ENCODE results near the gene CFH. TPM values are rescaled to one million over a fixed set of nuclear protein-coding genes. Genes with fewer than 3 reads are reported as not detected.
A peak's percentile ranks its signal among the peaks of the same experiment; 100 is the strongest.
"Not testable (repeated sequence)": the region's sequence is repeated elsewhere in the genome, so short reads cannot be mapped to it uniquely, and the experiment has no call there.

The CFH gene
- total RNA-seq, 1 experiment from 2014 or later, result 2.9 TPM

GRCh38 chr1:196667131-196667530, 15.3 kb downstream of the CFH start:
- DNase-seq (ENCODE audit: low read depth), result no peak

- no peak for DNase-seq (ENCODE audit: low read depth)
Measured at GRCh38 chr1:196669051-196669450, 17.2 kb downstream of the CFH start.

- DNase-seq (ENCODE audit: low read depth), result no peak
Measured at GRCh38 chr1:196669693-196670092, 17.9 kb downstream of the CFH start.

GRCh38 chr1:196674908-196675307, 23.1 kb downstream of the CFH start:
- no peak for DNase-seq (ENCODE audit: low read depth)

DNA sequence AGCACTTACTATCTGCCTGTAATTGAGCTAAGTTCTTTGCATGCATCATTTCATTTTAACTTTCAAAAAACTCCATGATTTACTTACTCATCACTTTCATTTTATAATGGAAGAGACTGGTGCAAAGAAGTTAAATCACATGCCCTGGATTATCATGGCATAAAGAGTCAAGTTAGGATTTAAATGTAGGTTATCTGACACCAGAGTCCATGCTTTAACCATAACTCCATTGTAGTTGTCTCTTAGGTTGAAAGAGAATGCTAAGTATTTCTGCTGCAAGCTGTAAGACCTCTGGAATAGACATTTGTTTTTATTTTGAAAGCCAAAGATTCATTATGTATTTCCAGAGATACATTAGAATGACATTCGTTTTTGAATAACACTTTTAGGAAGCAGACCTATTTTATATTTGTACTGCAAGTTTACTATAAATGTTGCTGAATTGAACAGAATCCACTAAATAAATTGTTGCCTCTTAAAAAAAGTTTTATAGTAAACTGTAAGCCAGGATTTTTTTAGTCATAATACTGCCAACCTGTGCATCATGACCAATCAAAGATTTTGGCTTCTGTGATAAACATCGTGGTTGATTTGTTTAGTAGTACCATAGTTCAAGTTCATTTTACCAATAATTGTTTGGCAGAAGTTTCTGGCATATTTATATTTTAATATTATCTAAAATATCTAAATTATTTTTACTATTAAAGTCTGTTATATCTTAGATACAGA, 26.1 kb downstream of the CFH start:
- no peak for DNase-seq (ENCODE audit: low read depth)

- DNase-seq (ENCODE audit: low read depth), result peak; percentile 39
Measured at GRCh38 chr1:196678510-196678884, 26.7 kb downstream of the CFH start.

DNA sequence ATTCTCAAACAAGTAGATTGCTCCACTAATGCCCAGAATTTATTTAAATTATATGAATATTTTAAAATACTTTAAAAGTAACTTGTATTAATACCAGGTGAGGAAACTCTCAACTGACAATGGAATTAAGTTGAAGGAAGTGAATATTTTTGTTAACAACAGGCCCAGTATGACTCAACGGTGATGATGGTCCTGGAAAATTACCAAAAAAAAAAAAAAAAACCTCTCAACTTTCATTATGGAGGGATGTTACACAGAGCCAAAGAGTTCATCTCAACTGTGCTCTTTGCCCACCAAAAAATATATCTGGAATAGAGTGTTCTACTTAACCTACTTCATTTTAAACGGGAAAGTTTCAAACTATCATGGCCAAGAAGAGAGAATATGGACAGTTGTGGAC, 28.3 kb downstream of the CFH start:
- peak; percentile 49 for DNase-seq (ENCODE audit: low read depth)

DNA sequence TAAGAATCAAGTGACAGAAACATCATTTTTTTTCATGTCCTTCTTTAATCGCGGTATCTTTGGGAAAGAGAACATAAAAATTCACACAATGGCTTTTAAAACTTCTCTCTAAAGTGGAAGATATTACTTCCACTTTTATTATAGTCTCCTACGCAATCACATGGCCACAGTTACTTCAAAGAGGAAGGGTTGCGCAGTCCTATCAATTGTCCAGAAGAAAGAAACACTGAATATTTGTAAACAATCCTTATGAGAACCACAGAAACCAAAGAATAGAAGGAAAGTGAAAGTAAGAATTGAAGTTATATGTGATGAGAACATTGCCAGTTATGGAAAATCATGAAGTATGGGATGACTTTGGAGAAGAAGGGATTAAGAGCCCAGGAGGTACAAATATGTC, 32.6 kb downstream of the CFH start:
- no peak for DNase-seq (ENCODE audit: low read depth)

- DNase-seq (ENCODE audit: low read depth), result no peak
Measured at GRCh38 chr1:196685506-196685905, 33.7 kb downstream of the CFH start.

DNA sequence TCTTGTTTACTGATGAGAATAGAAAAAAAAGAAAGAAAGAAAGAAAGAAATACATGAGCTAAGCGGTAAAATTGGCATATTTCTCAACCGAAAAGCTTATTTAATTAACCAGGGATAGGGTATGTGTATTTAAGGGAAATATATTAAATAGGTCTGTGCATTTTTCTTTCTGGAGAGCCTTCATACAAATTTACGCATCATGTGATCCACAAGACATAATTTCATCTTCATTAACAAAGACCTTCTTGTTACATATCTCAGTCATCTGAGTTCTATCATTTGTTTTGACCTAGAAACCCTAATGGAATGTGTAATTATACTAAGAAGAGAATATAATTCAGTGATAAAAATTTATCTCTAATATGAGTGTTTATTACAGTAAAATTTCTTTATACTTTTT, 37.2 kb downstream of the CFH start:
- no peak for DNase-seq (ENCODE audit: low read depth)

DNA sequence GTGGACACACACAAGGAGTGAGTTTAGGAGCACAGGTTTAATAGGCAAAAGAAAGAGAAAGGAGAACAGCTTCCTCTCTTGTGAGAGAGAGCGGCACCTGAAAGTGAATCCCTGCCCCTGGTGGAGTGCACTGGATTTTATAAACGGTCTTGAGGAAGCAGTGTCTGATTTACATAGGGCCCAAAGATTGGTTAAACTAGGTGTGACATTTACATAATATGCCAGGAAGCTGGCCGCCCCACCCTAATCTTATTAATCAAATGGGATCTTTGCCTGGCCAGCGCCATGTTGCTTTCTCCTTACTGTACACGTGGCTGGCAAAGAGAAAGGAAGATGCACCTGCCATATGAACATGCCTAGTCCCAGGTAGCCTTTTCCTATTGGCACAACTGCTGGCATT, 38.7 kb downstream of the CFH start:
- DNase-seq (ENCODE audit: low read depth), result peak; percentile 37

- no peak for DNase-seq (ENCODE audit: low read depth)
Measured at GRCh38 chr1:196698993-196699392, 47.1 kb downstream of the CFH start.

DNA sequence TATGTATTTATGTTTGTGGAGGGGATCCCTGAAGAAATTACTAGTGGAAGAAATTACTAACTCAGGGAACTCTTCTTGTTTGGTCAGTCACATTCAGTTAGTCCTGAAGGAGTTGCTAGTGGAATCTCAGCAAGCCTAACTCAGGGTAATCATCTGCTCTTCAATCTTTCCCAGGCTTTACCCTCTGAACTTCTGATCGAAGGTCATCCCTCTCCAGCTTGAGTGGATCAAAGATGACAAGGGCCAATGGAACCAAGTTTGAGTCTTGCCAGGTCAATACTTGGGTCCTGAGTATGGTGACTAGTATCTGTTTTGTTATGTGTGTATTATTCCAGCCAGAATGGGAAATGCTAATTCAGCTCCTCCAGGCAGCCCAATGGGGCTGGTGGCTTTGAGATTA, 49.3 kb downstream of the CFH start:
- no peak for DNase-seq (ENCODE audit: low read depth)

- not testable (repeated sequence) for DNase-seq (ENCODE audit: low read depth)
Measured at GRCh38 chr1:196709892-196710291, 58.0 kb downstream of the CFH start.

GRCh38 chr1:196717868-196718267, 66.0 kb downstream of the CFH start:
- DNase-seq (ENCODE audit: low read depth), result no peak

DNA sequence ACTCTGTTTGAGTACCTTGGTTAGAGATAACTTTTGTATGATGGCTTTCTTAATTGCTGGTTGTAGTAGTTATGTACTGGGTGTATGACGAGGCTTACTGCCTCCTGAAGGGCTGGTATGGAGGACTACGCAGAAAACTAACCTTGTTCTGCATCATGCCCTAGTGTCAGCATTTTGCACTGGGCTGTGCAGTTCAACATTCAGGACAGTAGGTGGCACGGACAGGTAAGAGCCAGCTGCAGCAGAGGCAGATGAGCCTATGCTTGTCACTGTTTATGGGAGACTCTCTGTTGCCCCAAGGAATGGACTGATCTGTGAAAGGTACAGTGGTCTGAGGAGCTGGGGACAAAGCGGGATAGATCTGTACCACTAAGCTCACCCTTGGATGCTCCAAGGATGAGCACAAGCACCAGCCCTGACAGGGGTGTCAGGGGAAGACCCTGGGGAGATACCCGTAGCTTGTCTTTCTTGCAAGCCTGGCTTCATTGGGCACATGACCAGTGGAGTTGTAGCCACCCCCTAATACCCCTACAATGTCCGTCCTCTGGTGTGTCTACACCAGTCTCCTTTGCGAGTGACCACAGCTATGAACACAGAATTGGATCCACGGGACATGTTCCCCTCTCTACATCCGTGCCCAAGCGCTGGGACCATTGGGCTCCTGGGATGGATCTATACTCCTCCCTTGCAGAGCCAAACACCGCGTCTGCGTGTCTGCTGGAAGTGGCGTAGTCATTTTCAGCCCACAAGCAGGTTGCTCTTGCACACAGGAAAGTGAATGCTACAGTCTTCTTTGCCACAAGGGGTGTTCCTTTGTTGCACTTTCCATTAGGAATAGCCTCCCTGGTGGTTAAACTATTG, 71.7 kb downstream of the CFH start:
- peak; percentile 48 for DNase-seq (ENCODE audit: low read depth)

DNA sequence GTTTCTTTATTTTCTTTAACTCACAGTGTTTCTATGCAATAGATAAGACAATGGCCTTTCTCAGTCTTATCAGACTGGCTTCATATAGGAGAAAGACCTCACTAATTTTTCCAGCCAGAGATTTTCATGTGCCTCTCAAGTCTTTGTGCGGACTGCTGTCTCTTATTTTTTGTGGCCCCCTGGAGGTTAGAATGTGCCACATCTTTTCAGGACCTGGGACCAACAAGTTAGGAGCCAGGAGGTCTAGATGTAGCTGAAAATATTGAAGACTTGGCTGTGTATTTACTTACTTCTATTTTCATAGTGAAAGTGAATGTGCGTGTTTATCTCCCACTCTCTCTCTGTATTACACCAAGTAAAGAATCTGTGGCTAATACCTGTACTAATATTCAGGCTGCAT, 80.7 kb downstream of the CFH start:
- peak; percentile 4 for DNase-seq (ENCODE audit: low read depth)

DNA sequence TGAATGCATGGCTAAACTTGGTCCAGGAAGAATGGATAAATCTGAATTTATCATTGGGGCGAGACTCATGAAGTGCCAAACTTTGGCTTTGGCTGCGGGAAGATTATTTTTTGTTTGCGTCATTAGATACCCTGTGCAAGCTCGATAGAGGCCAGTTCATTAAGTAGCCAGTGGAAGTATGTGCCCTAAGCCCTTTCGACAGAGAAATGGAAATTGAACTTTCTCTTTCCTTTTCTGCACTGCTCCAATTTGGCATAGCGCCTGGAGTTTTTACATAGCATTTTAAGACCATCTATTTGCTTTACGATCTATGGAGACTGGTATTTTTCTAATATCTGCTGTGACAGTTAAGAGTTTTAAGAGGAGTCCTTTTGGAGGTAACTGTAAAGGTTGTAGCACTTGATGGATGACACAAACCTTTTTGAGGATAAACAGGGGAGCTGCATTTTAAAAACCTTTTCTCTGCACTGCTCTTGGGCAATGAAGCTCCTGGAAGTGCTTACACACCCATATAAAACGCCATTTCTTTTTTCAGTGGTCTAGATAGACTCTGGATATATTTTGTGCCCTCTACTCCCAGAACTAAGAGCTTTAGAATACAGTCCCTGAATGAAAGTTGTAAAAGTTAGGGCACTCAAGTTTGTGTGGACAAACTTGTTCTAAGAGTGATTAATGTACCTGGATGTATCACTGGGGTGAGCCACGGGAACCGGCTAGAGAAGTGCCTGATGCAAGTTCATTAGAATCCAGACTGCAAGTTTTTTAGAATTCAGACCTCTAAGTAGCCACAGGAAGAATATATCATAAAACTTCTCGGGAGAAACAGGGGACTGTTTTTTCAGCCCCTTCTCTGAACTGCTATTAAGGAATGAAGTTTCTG, 81.5 kb downstream of the CFH start:
- no peak for DNase-seq (ENCODE audit: low read depth)

- DNase-seq (ENCODE audit: low read depth), result no peak
Measured at GRCh38 chr1:196734006-196734405, 82.2 kb downstream of the CFH start.

DNA sequence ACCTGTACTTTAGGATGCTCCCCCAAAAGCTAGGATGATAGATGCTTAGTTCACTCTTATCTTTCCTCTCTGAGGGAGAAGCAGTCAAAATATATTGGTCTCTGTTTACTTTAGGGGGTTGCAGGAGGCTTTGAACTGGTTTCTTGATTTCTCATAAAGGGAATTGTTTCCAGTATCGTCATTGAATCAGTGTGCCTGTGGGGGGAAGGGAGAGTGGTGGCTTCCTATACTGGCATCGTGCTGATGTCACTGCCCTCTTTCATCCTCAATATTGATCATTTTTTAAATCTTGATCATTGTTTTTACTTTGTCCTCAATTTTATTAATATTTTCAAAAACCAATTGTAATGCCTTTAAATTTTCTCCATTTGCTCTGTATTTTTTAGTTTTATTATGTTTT, 82.6 kb downstream of the CFH start:
- DNase-seq (ENCODE audit: low read depth), result no peak

GRCh38 chr1:196738730-196739129, 86.9 kb downstream of the CFH start:
- no peak for DNase-seq (ENCODE audit: low read depth)

DNA sequence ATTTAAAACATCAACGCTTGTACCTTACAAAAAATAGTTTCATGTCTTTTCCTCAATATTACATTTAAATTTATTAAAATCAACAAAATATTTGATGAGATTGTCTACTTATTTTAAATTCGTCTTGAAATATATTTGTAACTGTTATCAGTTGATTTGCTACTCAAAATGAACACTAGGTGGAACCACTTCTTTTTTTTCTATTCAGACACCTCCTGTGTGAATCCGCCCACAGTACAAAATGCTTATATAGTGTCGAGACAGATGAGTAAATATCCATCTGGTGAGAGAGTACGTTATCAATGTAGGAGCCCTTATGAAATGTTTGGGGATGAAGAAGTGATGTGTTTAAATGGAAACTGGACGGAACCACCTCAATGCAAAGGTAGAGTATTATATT, 91.4 kb downstream of the CFH start:
- peak; percentile 46 for DNase-seq (ENCODE audit: low read depth)
